HL-60 (cell line): ENCODE data around the gene STMN1.
"Not testable (repeated sequence)": the region's sequence is repeated elsewhere in the genome, so short reads cannot be mapped to it uniquely, and the experiment has no call there.

ENCODE experiments used
- DNase-seq, 2 experiments: peaks; one replicate each; pipeline ENCODE4 v3.0.0-alpha.2; 2010 to 2020; ENCODE audit warnings: low read depth in 1 of 2, low spot score in 1 of 2
- H3K27ac ChIP-seq: fragments of 250-450 bp; sonication (Bioruptor Pico); replicated peaks from 2 replicates; pipeline ENCODE4 v1.5.1; 2020; ENCODE audit warnings: mild to moderate bottlenecking, moderate library complexity
- H3K27me3 ChIP-seq: fragments of 250-450 bp; sonication (Bioruptor Pico); 2 replicates; pipeline ENCODE4 v1.5.1; 2021; ENCODE audit warnings: mild to moderate bottlenecking, moderate library complexity; ENCODE audit not compliant: insufficient read depth, poor library complexity, severe bottlenecking
- H3K4me3 ChIP-seq: replicated peaks from 2 replicates; pipeline ENCODE4 v1.5.1; 2011; ENCODE audit warnings: mild to moderate bottlenecking, control low read depth, low read length; ENCODE audit not compliant: insufficient read depth
- GABPA ChIP-seq: IDR thresholded peaks from 2 replicates; pipeline ENCODE4 v1.6.1; 2012; ENCODE audit warnings: low read depth
- POLR2AphosphoS5 ChIP-seq: IDR thresholded peaks from 2 replicates; pipeline ENCODE4 v1.6.1; 2012; ENCODE audit warnings: low read depth
- SPI1 ChIP-seq: IDR thresholded peaks from 2 replicates; pipeline ENCODE4 v1.6.1; 2012; ENCODE audit warnings: low read depth, mild to moderate bottlenecking, borderline replicate concordance
- TF ChIP-seq, protein P1 (sequence below): IDR thresholded peaks from 2 replicates; pipeline ENCODE4 v1.6.1; 2012; ENCODE audit warnings: low read depth; ENCODE audit not compliant: insufficient replicate concordance
- TF ChIP-seq, protein P2 (sequence below): IDR thresholded peaks from one replicate; pipeline ENCODE4 v1.5.1; 2011; ENCODE audit warnings: low read length, control low read depth, inconsistent platforms; ENCODE audit not compliant: insufficient read depth

The STMN1 gene

DNA sequence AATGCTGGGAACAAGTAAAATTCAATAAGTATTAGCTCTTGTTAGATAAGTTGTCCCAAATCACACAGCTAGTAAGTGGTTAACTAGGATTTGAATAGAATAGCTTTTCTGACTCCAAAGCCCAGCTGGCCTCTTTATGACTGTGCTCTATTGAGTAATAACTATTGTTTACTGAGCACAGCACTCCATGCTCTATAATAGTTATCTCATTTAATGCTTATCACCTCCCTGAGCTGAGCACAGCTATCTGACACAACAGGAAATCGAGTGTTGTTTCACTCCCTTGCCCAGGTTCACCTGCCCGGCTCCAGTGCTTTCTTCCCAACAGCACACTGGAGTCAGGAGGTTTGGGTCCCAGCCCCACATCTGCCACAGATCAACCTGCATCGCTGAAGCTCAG lies 38.8 kb upstream of the STMN1 start:
- no peak overlapping the region for H3K4me3 ChIP-seq
- H3K27me3 ChIP-seq = no peaks in the 10 kb centered on the region
- no peak for DNase-seq
- H3K27ac ChIP-seq = no peak overlapping the region
- TF ChIP-seq, protein P1, sequence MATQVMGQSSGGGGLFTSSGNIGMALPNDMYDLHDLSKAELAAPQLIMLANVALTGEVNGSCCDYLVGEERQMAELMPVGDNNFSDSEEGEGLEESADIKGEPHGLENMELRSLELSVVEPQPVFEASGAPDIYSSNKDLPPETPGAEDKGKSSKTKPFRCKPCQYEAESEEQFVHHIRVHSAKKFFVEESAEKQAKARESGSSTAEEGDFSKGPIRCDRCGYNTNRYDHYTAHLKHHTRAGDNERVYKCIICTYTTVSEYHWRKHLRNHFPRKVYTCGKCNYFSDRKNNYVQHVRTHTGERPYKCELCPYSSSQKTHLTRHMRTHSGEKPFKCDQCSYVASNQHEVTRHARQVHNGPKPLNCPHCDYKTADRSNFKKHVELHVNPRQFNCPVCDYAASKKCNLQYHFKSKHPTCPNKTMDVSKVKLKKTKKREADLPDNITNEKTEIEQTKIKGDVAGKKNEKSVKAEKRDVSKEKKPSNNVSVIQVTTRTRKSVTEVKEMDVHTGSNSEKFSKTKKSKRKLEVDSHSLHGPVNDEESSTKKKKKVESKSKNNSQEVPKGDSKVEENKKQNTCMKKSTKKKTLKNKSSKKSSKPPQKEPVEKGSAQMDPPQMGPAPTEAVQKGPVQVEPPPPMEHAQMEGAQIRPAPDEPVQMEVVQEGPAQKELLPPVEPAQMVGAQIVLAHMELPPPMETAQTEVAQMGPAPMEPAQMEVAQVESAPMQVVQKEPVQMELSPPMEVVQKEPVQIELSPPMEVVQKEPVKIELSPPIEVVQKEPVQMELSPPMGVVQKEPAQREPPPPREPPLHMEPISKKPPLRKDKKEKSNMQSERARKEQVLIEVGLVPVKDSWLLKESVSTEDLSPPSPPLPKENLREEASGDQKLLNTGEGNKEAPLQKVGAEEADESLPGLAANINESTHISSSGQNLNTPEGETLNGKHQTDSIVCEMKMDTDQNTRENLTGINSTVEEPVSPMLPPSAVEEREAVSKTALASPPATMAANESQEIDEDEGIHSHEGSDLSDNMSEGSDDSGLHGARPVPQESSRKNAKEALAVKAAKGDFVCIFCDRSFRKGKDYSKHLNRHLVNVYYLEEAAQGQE = no peak
- no peak for TF ChIP-seq SPI1
- TF ChIP-seq GABPA = no peak

- not testable (repeated sequence) for H3K4me3 ChIP-seq, DNase-seq, H3K27me3 ChIP-seq, H3K27ac ChIP-seq
Observed at GRCh38 chr1:25943511-25943910, 37.3 kb upstream of the STMN1 start.

DNA sequence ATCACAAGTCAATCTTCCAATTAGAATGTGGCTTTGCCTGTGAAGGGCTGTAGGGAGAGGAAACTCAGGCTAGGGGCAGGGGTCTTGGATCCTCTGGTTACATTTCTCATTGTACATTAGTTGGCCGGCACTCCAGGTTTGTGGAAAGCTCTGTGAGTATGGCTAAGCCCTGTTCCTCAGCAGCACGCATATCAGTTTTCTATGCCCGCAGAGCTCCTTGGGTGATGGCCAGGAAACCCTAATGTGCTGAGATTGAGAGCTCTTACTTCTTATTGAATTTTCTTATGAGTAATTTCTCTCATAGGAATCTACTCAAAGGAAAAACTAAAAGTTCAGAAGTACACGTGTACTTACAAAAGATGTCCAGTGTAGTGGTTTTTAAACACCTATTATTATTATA lies 30.7 kb upstream of the STMN1 start:
- DNase-seq = no peak
- Histone ChIP-seq H3K27me3 (no peaks in the 10 kb centered on the region), H3K27ac (no peak overlapping the region), H3K4me3 (no peak overlapping the region)
- TF ChIP-seq GABPA = no peak
- TF ChIP-seq, protein P2, sequence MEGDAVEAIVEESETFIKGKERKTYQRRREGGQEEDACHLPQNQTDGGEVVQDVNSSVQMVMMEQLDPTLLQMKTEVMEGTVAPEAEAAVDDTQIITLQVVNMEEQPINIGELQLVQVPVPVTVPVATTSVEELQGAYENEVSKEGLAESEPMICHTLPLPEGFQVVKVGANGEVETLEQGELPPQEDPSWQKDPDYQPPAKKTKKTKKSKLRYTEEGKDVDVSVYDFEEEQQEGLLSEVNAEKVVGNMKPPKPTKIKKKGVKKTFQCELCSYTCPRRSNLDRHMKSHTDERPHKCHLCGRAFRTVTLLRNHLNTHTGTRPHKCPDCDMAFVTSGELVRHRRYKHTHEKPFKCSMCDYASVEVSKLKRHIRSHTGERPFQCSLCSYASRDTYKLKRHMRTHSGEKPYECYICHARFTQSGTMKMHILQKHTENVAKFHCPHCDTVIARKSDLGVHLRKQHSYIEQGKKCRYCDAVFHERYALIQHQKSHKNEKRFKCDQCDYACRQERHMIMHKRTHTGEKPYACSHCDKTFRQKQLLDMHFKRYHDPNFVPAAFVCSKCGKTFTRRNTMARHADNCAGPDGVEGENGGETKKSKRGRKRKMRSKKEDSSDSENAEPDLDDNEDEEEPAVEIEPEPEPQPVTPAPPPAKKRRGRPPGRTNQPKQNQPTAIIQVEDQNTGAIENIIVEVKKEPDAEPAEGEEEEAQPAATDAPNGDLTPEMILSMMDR = no peak
- no peak for TF ChIP-seq POLR2AphosphoS5

- H3K4me3 ChIP-seq = no peak overlapping the region
- peak in 1 of 2 experiments; percentile 60 for DNase-seq
- H3K27me3 ChIP-seq = no peaks in the 10 kb centered on the region
- no peak; the same call in 1 of the 2 replicates for TF ChIP-seq SPI1
- no peak for TF ChIP-seq GABPA
- no peak for TF ChIP-seq POLR2AphosphoS5
- TF ChIP-seq, protein P1 = no peak
- TF ChIP-seq, protein P2 = no peak
- H3K27ac ChIP-seq = peak overlapping the region; percentile 27
Observed at GRCh38 chr1:25933479-25934365, 27.5 kb upstream of the STMN1 start.

DNA sequence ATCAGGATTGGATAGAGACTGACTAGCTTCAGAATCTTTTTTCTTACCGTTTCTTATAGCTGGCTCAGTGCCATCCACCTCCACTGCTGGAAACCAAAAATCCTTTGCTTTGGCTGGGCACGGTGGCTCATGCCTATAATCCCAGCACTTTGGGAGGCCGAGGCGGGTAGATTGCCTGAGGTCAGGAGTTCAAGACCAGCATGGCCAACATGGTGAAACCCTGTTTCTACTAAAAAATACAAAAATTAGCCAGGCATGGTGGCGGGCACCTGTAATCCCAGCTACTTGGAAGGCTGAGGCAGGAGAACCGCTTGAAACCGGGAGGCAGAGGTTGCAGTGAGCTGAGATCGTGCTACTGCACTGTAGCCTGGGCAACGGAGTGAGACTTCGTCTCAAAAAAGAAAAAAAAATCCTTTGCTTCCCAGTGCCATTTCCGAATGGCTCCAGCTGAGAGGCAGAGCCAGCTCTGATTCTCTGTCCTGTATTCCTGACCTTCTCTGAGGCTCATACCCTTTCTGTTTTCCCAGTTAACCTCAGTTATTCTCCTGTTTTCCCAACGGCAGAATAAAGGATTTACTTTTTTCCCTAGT lies 26.7 kb upstream of the STMN1 start:
- not testable (repeated sequence) for H3K27me3 ChIP-seq, DNase-seq, H3K27ac ChIP-seq, H3K4me3 ChIP-seq
